AML-193 (cell line): ENCODE results near the gene GEMIN7.

Source experiments
- DNase-seq, 2 experiments: peaks; one replicate each; lab custom pipeline; 2025; lab: John Stamatoyannopoulos, UW

GEMIN7 gene

GRCh38 chr19:45079063-45079910 lies at the start of gene GEMIN7:
TSS of gene GEMIN7 (plus strand) at chr19:45079260. CDS start at chr19:45090115, 10,855 bp downstream.
- peak; percentile 54 to 65 for DNase-seq

GRCh38 chr19:45030825-45031224 lies 48.2 kb upstream of the GEMIN7 start:
- DNase-seq: no peak

GRCh38 chr19:45032421-45032820 lies 46.6 kb upstream of the GEMIN7 start:
- no peak for DNase-seq

GRCh38 chr19:45035755-45036154 lies 43.3 kb upstream of the GEMIN7 start:
- no peak for DNase-seq

- no peak for DNase-seq
Observed at GRCh38 chr19:45037393-45038169, 41.5 kb upstream of the GEMIN7 start.

GRCh38 chr19:45038931-45039893 lies 39.8 kb upstream of the GEMIN7 start, which contains the start of gene CLASRP:
TSS of gene CLASRP (plus strand) at chr19:45039045. CDS start at chr19:45040213, 1,168 bp downstream.
- peak; percentile 79 for DNase-seq

- DNase-seq: peak; percentile 36 to 62
Observed at GRCh38 chr19:45040059-45040771, 38.8 kb upstream of the GEMIN7 start.

GRCh38 chr19:45041125-45041524 lies 37.9 kb upstream of the GEMIN7 start:
- DNase-seq: no peak

GRCh38 chr19:45045671-45046353 lies 33.2 kb upstream of the GEMIN7 start:
- DNase-seq: no peak

GRCh38 chr19:45046355-45046754 lies 32.7 kb upstream of the GEMIN7 start:
- DNase-seq: no peak

GRCh38 chr19:45047188-45047797 lies 31.8 kb upstream of the GEMIN7 start:
- peak; percentile 72 to 79 for DNase-seq

- DNase-seq: no peak
Observed at GRCh38 chr19:45049073-45049736, 29.9 kb upstream of the GEMIN7 start.

- no peak for DNase-seq
Observed at GRCh38 chr19:45050036-45050435, 29.0 kb upstream of the GEMIN7 start.

- no peak for DNase-seq
Observed at GRCh38 chr19:45051929-45052579, 27.0 kb upstream of the GEMIN7 start.

GRCh38 chr19:45056831-45057230 lies 22.2 kb upstream of the GEMIN7 start:
- no peak for DNase-seq

GRCh38 chr19:45057444-45057843 lies 21.6 kb upstream of the GEMIN7 start:
- no peak for DNase-seq

GRCh38 chr19:45058622-45059159 lies 20.4 kb upstream of the GEMIN7 start:
- no peak for DNase-seq

GRCh38 chr19:45059258-45059965 lies 19.6 kb upstream of the GEMIN7 start:
- DNase-seq: peak; percentile 77 to 81
